Lung (tissue), 12 donors: ENCODE measurements around the gene RSAD2. TPM values are rescaled to one million over a fixed set of nuclear protein-coding genes. Genes with fewer than 3 reads are reported as not detected.

Experiments
- ATAC-seq: fragments of 200-7000 bp; cut with Tn5 transposase; one replicate; pipeline ENCODE4 v1.9.1; 2020; ENCODE audit warnings: moderate number of reproducible peaks; ENCODE audit not compliant: insufficient read depth, low FRiP score
- DNase-seq, 3 donors: peaks; one replicate each; pipeline ENCODE4 v3.0.0-alpha.2; 2013 to 2017
- H3K27ac ChIP-seq, 2 donors: one replicate each; pipeline ENCODE4 v1.5.1; 2013; ENCODE audit warnings: mild to moderate bottlenecking in 2 of 2, moderate library complexity in 2 of 2, control low read depth in 1 of 2, inconsistent platforms in 1 of 2, low read depth in 1 of 2, low read length in 1 of 2
- H3K27me3 ChIP-seq, 3 donors: one replicate each; pipeline ENCODE4 v1.5.1; 2013; ENCODE audit warnings: low read length in 2 of 3; ENCODE audit not compliant: control insufficient read depth in 3 of 3, insufficient read depth in 3 of 3
- H3K36me3 ChIP-seq, 4 donors: one replicate each; pipeline ENCODE4 v1.5.1; 2013; ENCODE audit warnings: low read length in 4 of 4, mild to moderate bottlenecking in 1 of 4, moderate library complexity in 1 of 4; ENCODE audit not compliant: control insufficient read depth in 4 of 4, insufficient read depth in 4 of 4
- H3K4me1 ChIP-seq, 5 donors: one replicate each; pipeline ENCODE4 v1.5.1; 2013; ENCODE audit warnings: low read length in 5 of 5, mild to moderate bottlenecking in 2 of 5, moderate library complexity in 1 of 5; ENCODE audit not compliant: control insufficient read depth in 5 of 5, insufficient read depth in 5 of 5
- H3K4me3 ChIP-seq: one replicate; pipeline ENCODE4 v1.5.1; 2013; ENCODE audit warnings: mild to moderate bottlenecking, control low read depth, moderate library complexity
- H3K9ac ChIP-seq, 2 donors: one replicate each; pipeline ENCODE4 v1.5.1; 2013; ENCODE audit warnings: low read length in 2 of 2, control low read depth in 1 of 2; ENCODE audit not compliant: insufficient read depth in 1 of 2
- H3K9me3 ChIP-seq, 4 donors: one replicate each; pipeline ENCODE4 v1.5.1; 2013; ENCODE audit warnings: low read length in 3 of 4, mild to moderate bottlenecking in 1 of 4, moderate library complexity in 1 of 4; ENCODE audit not compliant: control insufficient read depth in 4 of 4, insufficient read depth in 3 of 4
- CTCF ChIP-seq: IDR thresholded peaks from 2 replicates; pipeline ENCODE4 v1.5.1; 2012; ENCODE audit warnings: mild to moderate bottlenecking; ENCODE audit errors: control extremely low read depth, extremely low read depth
- WGBS, 2 donors: extraction: QIAGEN DNeasy Blood & Tissue Kit; methylation state at CpG; one replicate each; pipeline ENCODE4 v1.1.7; 2013; 5-methylcytosine and 5-hydroxymethylcytosine counted together
- polyA plus RNA-seq, 2 donors: library from polyadenylated mRNA; stranded (reverse); fragments of 200-250 nt; gene quantifications; one replicate each; pipeline ENCODE4 v1.2.1, GENCODE V29; 2013
- total RNA-seq, 2 donors: library from RNA; depleted of rRNA in 1 of 2; stranded (reverse); fragments of >200 nt in 1 of 2; gene quantifications; one replicate each; pipeline ENCODE4 v1.2.1, GENCODE V29; 2014 to 2021
- donor health status: control.
- donor health status: control.
- donor health status: Bipolar disorder and iron deficiency.
- donor health status: healthy.
- donor health status: DM: yes; HTN: yes; CAD: no.

Gene RSAD2
- total and polyA plus RNA-seq, 4 donors: 3.3 to 13.2 (median 12.0) TPM

- peaks cover 0 to 3% (median 0%) of the 10 kb centered on the region in 4 donors for H3K9me3 ChIP-seq
- no peak overlapping the region for H3K4me3 ChIP-seq
- H3K27me3 ChIP-seq: no peaks in the 10 kb centered on the region
- 37 to 63% methylated on average over 1 of the region's 1 CpG for WGBS, 2 donors
- H3K36me3 ChIP-seq: no peaks in the 10 kb centered on the region
- H3K27ac ChIP-seq: peak overlapping the region in 1 of 2 donors; percentile 10
- DNase-seq: no peak
- peaks cover 0 to 8% (median 3%) of the 10 kb centered on the region in 5 donors for H3K4me1 ChIP-seq
- H3K9ac ChIP-seq: no peak overlapping the region
- ATAC-seq: no peak
- no peak for TF ChIP-seq CTCF
These were observed 1.3 kb upstream of the RSAD2 start for GRCh38 chr2:6876309-6876708.

GRCh38 chr2:6878549-6878948 is 972 bp downstream of the RSAD2 start:
- Histone ChIP-seq H3K4me1 (peaks cover 3 to 13% (median 6%) of the 10 kb centered on the region in 5 donors), H3K9me3 (peaks cover 0 to 3% (median 0%) of the 10 kb centered on the region in 4 donors), H3K27ac (no peak overlapping the region), H3K4me3 (no peak overlapping the region), H3K9ac (no peak overlapping the region), H3K27me3 (no peaks in the 10 kb centered on the region), H3K36me3 (no peaks in the 10 kb centered on the region)
- TF ChIP-seq CTCF: no peak
- ATAC-seq (no peak), DNase-seq (no peak)
- 15 to 16% methylated on average over 4 of the region's 4 CpGs for WGBS, 2 donors

GRCh38 chr2:6879011-6879410 is 1.4 kb downstream of the RSAD2 start:
- Histone ChIP-seq H3K9me3 (peaks cover 0 to under 1% (median 0%) of the 10 kb centered on the region in 4 donors), H3K36me3 (no peaks in the 10 kb centered on the region), H3K27ac (no peak overlapping the region), H3K4me1 (peaks cover 1 to 17% (median 6%) of the 10 kb centered on the region in 5 donors), H3K9ac (no peak overlapping the region), H3K27me3 (no peaks in the 10 kb centered on the region), H3K4me3 (no peak overlapping the region)
- WGBS, 2 donors: 56 to 59% methylated on average over 2 of the region's 2 CpGs
- no peak for TF ChIP-seq CTCF
- ATAC-seq (no peak), DNase-seq (no peak)

- no peaks in the 10 kb centered on the region for H3K36me3 ChIP-seq
- no peak overlapping the region for H3K4me3 ChIP-seq
- H3K9ac ChIP-seq: no peak overlapping the region
- H3K4me1 ChIP-seq: peaks cover 1 to 18% (median 6%) of the 10 kb centered on the region in 5 donors
- H3K27me3 ChIP-seq: no peaks in the 10 kb centered on the region
- WGBS, 2 donors: 39 to 59% methylated on average over 2 of the region's 2 CpGs
- no peaks in the 10 kb centered on the region for H3K9me3 ChIP-seq
- DNase-seq (no peak), ATAC-seq (no peak)
- H3K27ac ChIP-seq: no peak overlapping the region
- TF ChIP-seq CTCF: no peak
These were observed 2.7 kb downstream of the RSAD2 start for GRCh38 chr2:6880200-6880733.
